Measurements from ENCODE around the gene DLK2. TPM values are rescaled to one million over a fixed set of nuclear protein-coding genes. Genes with fewer than 3 reads are reported as not detected.
A peak's percentile ranks its signal among the peaks of the same experiment; 100 is the strongest.

The DLK2 gene
- total and polyA plus RNA-seq, 2 of the 13 experiments (the other 11 are each of a cell fraction or from before 2014, with no cell fraction given) = 1.2 to 3.8 TPM

DNA sequence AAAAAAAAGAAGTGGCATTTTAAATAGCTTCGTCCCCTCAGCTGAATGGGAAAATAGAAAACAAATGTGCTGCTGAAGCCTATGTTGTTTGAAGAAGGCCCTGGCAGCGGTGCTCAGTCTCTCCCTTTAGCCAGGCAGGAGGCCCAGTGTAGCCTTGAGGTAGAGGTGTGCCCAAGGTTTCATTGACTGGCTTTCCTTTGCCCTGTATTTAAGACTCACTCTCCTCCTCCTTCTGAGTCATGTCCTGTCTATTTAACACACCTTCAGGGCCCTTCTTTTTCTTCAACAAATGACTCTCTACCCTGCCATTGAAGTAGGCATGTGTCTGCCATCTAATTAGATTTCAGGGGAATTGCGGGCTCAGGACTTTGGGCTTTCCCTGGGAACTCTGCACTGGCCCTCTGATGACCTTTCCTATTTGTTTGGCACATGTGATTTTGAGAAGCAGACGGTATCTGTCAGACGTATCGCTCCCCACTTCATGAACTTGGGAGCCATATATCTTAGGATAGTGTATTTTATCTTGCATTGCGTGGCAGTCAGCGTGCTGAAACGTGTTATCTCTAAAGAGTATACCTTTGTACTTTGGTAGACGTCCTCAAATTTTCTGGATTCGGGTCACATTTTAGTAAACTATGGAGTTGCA lies 26.4 kb upstream of the DLK2 start (continued):
- TF ChIP-seq TSC22D2 (CRISPR knock-in tag; IDR thresholded peaks at IDR 0.05; ENCODE audit: borderline replicate concordance) (no peak), DPF2 (CRISPR knock-in tag; IDR thresholded peaks at IDR 0.05; ENCODE audit: borderline replicate concordance, low read depth) (no peak), SKI (IDR thresholded peaks at IDR 0.05; ENCODE audit: partially characterized antibody) (peak; percentile 27)

DNA sequence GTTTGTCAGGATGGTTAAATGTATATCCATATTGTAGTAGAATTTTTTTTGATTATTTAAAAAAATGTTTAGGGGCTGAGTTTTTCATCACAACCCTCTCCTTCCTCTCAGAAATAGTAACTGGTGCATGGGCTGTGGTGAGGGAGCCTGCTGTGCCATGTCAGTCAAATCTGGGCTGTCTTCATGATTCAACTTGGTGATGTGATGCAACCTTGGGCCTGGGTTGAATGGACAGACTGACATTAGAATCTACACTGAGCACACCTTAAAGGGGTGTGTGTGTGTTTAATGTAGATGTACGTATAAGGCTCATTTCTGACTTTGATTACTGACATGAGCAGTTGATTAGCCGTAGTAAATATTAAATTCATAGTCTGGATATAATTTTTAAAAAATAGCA lies 25.7 kb upstream of the DLK2 start:
- H3K27ac ChIP-seq (ENCODE audit: extremely low read length, insufficient read depth, low read length) = no peak overlapping the region
- intact Hi-C loops (cut with micrococcal nuclease; ENCODE audit: unreplicated experiment) (no loop called here), in situ Hi-C loops (cut with HindIII; ENCODE audit: extremely low pct_ligation_motif_present, low pct_unique_long_range_greater_than_20kb) (no loop called here)
- H3K9ac ChIP-seq (ENCODE audit: insufficient read depth, low read depth, low read length) = no peak overlapping the region
- 98% methylated on average over 2 of the region's 2 CpGs for WGBS (ENCODE audit: low lambda C conversion rate)
- no peak overlapping the region for H3K4me3 ChIP-seq (replicated peaks in 1 of 3; ENCODE audit: insufficient read depth in 1 of 3, low read depth in 2 of 3, low read length in 3 of 3)
- FAIRE-seq = no peak
- no peaks in the 10 kb centered on the region for H3K9me3 ChIP-seq (ENCODE audit: low read length)
- ChIA-PET CTCF (ENCODE audit: low intra/inter-chr PET ratio, low total read pairs) (no interaction called here), POLR2A (interaction anchor here (0.7 to 6.5 kb wide), 3 partner anchors 10 to 698 kb away, joined by 3 to 141 read pairs (median 4); no protein-coding TSS in a partner anchor)
- H2AFZ ChIP-seq (ENCODE audit: low read length) = no peak overlapping the region
- no peak for ATAC-seq
- H3K27me3 ChIP-seq (ENCODE audit: control insufficient read depth in 1 of 2, insufficient read depth in 2 of 2, low read length in 2 of 2) = no peaks in the 10 kb centered on the region; a peak in 1 of 5 replicates
- H3K4me2 ChIP-seq (ENCODE audit: low read depth, low read length) = peak overlapping the region; percentile 19; the same call in 1 of the 2 replicates
- no TSS peak for BruUV-seq (replicated peaks)
- peaks cover 61% of the 10 kb centered on the region for H3K79me2 ChIP-seq (ENCODE audit: insufficient read depth, low read length)
- H4K20me1 ChIP-seq (ENCODE audit: insufficient read depth, low read length) = no peaks in the 10 kb centered on the region
- DNase-seq (ENCODE audit: low spot score) = no peak
- H3K36me3 ChIP-seq (replicated peaks in 1 of 2; ENCODE audit: control insufficient read depth in 1 of 2, insufficient read depth in 2 of 2, low read length in 2 of 2) = peaks cover 0 to 3% of the 10 kb centered on the region in 2 experiments; a peak in 1 of 5 replicates
- peaks cover 66% of the 10 kb centered on the region for H3K4me1 ChIP-seq (ENCODE audit: insufficient read depth, low read length)
- TF ChIP-seq IRF2 (CRISPR knock-in tag; IDR thresholded peaks at IDR 0.05) (no peak), SALL2 (CRISPR knock-in tag; IDR thresholded peaks at IDR 0.05) (no peak), CEBPB (IDR thresholded peaks at IDR 0.05; ENCODE audit: borderline replicate concordance, low read depth, low read length) (peak; percentile 79), SSRP1 (CRISPR knock-in tag; IDR thresholded peaks at IDR 0.05) (no peak), HOXA5 (CRISPR knock-in tag; IDR thresholded peaks at IDR 0.05) (no peak), CENPX (CRISPR knock-in tag; IDR thresholded peaks at IDR 0.05) (no peak), GATAD2A (CRISPR knock-in tag; IDR thresholded peaks at IDR 0.05) (peak; percentile 27; the same call in 1 of the 2 replicates), RFXANK (CRISPR knock-in tag; IDR thresholded peaks at IDR 0.05) (no peak), KDM5A (IDR thresholded peaks at IDR 0.05; ENCODE audit: borderline replicate concordance, low read length) (no peak), FOSL2 (CRISPR knock-in tag; IDR thresholded peaks at IDR 0.05) (peak; percentile 50; the same call in 1 of the 2 replicates), ZKSCAN1 (IDR thresholded peaks at IDR 0.05; ENCODE audit: low read length) (no peak)
- TF ChIP-seq, protein P1, sequence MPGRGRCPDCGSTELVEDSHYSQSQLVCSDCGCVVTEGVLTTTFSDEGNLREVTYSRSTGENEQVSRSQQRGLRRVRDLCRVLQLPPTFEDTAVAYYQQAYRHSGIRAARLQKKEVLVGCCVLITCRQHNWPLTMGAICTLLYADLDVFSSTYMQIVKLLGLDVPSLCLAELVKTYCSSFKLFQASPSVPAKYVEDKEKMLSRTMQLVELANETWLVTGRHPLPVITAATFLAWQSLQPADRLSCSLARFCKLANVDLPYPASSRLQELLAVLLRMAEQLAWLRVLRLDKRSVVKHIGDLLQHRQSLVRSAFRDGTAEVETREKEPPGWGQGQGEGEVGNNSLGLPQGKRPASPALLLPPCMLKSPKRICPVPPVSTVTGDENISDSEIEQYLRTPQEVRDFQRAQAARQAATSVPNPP (CRISPR knock-in tag; IDR thresholded peaks at IDR 0.05) = no peak
- TF ChIP-seq, protein P2, sequence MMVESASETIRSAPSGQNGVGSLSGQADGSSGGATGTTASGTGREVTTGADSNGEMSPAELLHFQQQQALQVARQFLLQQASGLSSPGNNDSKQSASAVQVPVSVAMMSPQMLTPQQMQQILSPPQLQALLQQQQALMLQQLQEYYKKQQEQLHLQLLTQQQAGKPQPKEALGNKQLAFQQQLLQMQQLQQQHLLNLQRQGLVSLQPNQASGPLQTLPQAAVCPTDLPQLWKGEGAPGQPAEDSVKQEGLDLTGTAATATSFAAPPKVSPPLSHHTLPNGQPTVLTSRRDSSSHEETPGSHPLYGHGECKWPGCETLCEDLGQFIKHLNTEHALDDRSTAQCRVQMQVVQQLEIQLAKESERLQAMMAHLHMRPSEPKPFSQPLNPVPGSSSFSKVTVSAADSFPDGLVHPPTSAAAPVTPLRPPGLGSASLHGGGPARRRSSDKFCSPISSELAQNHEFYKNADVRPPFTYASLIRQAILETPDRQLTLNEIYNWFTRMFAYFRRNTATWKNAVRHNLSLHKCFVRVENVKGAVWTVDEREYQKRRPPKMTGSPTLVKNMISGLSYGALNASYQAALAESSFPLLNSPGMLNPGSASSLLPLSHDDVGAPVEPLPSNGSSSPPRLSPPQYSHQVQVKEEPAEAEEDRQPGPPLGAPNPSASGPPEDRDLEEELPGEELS (CRISPR knock-in tag; IDR thresholded peaks at IDR 0.05) = no peak
- TF ChIP-seq, protein P3, sequence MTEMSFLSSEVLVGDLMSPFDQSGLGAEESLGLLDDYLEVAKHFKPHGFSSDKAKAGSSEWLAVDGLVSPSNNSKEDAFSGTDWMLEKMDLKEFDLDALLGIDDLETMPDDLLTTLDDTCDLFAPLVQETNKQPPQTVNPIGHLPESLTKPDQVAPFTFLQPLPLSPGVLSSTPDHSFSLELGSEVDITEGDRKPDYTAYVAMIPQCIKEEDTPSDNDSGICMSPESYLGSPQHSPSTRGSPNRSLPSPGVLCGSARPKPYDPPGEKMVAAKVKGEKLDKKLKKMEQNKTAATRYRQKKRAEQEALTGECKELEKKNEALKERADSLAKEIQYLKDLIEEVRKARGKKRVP (CRISPR knock-in tag; IDR thresholded peaks at IDR 0.05) = peak in 1 of 2 experiments; percentile 92; a peak in 2 of 4 replicates
- TF ChIP-seq, protein P4, sequence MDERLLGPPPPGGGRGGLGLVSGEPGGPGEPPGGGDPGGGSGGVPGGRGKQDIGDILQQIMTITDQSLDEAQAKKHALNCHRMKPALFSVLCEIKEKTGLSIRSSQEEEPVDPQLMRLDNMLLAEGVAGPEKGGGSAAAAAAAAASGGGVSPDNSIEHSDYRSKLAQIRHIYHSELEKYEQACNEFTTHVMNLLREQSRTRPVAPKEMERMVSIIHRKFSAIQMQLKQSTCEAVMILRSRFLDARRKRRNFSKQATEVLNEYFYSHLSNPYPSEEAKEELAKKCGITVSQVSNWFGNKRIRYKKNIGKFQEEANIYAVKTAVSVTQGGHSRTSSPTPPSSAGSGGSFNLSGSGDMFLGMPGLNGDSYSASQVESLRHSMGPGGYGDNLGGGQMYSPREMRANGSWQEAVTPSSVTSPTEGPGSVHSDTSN (CRISPR knock-in tag; IDR thresholded peaks at IDR 0.05) = peak; percentile 54; the same call in 1 of the 2 replicates
